Measurements from ENCODE around the gene TOP3A.
A peak's percentile ranks its signal among the peaks of the same experiment; 100 is the strongest.

The TOP3A gene

GRCh38 chr17:18252160-18252559, 62.6 kb downstream of the TOP3A start:
- no peak for DNase-seq

GRCh38 chr17:18251204-18251603, 63.6 kb downstream of the TOP3A start:
- no peak for DNase-seq

- no peak for DNase-seq
Measured at GRCh38 chr17:18250708-18251107, 64.1 kb downstream of the TOP3A start.

GRCh38 chr17:18250259-18250658, 64.5 kb downstream of the TOP3A start:
- DNase-seq = no peak

- no peak for DNase-seq
Measured at GRCh38 chr17:18248811-18249210, 66.0 kb downstream of the TOP3A start.

GRCh38 chr17:18248300-18248731, 66.5 kb downstream of the TOP3A start:
- peak; percentile 81 for DNase-seq

GRCh38 chr17:18247613-18248001, 67.2 kb downstream of the TOP3A start:
- DNase-seq = no peak

- peak; percentile 44 for DNase-seq
Measured at GRCh38 chr17:18246880-18247612, 67.7 kb downstream of the TOP3A start.

GRCh38 chr17:18246109-18246725, 68.6 kb downstream of the TOP3A start:
- DNase-seq = no peak

GRCh38 chr17:18245038-18245776, 69.6 kb downstream of the TOP3A start:
- DNase-seq = no peak

GRCh38 chr17:18241229-18241871, 73.4 kb downstream of the TOP3A start:
- DNase-seq = no peak

- no peak for DNase-seq
Measured at GRCh38 chr17:18240449-18240848, 74.3 kb downstream of the TOP3A start.

- no peak for DNase-seq
Measured at GRCh38 chr17:18238299-18238698, 76.5 kb downstream of the TOP3A start.

- no peak for DNase-seq
Measured at GRCh38 chr17:18237461-18237860, 77.3 kb downstream of the TOP3A start.

GRCh38 chr17:18236494-18236893, 78.3 kb downstream of the TOP3A start:
- DNase-seq = no peak

GRCh38 chr17:18235743-18236256, 79.0 kb downstream of the TOP3A start:
- DNase-seq = no peak

- DNase-seq = no peak
Measured at GRCh38 chr17:18234853-18235380, 79.9 kb downstream of the TOP3A start.

- no peak for DNase-seq
Measured at GRCh38 chr17:18233803-18234518, 80.8 kb downstream of the TOP3A start.

- DNase-seq = no peak
Measured at GRCh38 chr17:18231164-18231563, 83.6 kb downstream of the TOP3A start.

GRCh38 chr17:18230288-18231141, 84.3 kb downstream of the TOP3A start:
- no peak for DNase-seq

- no peak for DNase-seq
Measured at GRCh38 chr17:18229771-18230170, 85.0 kb downstream of the TOP3A start.
